Measurements from ENCODE around the gene MSL1.

MSL1 gene

DNA sequence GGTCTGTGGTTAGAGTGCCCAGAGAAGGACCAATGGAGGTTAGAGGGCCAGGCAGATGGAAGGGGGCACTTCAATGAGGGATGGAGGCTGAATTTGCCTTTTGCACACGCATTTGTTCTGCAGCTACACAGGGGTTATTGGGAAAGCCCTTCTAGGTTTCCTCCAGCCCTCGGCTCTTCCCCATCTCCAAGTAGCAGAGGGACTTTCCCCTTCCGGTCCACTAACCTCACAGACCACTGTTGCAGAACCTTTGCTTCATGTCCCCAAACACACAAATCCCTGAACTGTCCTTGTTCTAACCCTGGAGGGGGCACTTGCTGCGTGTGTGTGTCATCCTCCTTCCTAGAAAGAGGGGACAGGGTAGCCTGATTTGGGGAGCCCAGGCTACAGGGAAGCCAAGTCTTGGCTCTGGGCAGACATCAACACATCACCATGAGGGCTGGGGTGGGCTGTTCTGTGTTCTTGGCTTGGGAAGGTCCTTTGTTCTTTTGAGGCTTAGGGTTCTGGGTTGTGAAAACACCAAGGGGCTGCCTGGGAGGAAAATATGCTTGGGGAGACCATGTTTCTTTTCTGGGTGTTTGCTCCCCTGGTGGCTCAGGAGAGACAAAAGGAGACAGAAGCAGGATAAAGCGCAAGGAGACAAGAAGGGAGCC is 14.1 kb upstream of the MSL1 start:
- Mint-ChIP-seq H3K27me3 (no peaks in the 10 kb centered on the region), H3K9me3 (no peaks in the 10 kb centered on the region), H3K4me3 (peak overlapping the region; percentile 68), H3K36me3 (no peaks in the 10 kb centered on the region), H3K27ac (peak overlapping the region; percentile 94), H3K4me1 (peaks cover 98% of the 10 kb centered on the region)

DNA sequence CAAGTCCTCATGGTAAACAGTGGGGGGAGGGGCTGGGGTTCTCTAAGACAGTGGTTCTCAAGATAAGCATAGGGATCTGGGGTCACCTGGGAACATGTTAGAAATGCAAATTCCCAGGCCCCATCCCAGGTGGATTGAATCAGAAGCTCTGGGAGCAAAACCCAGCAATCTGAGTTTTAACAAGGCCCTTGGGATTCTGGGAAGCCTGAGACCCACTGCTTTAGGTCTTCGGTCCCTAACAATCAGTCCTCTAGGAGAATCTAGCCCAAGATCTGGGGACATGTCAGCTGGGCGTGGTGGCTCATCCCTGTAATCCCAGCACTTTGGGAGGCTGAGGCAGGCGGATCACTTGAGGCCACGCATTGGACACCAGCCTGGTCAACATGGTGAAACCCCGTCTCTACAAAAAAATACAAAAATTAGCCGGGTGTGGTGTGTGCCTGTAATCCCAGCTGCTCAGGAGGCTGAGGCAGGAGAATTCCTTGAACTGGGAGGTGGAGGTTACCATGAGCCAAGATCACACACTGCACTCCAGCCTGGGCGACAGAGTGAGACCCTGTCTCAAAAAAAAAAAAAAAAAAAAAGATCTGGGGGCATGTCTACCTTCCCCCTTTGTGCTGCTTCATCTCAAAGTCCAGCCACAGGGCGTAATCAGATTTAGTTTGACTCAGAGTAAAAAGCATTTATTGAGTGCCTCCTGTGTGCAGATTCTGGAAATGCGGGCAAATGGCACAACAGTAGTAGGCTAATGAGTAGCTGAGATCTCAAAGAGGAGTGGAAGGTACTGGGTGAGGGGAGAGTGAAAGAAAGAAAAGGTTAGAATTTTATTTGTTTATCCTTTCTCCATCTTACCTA is 12.6 kb upstream of the MSL1 start:
- Mint-ChIP-seq H3K4me3 (no peak overlapping the region), H3K36me3 (no peaks in the 10 kb centered on the region), H3K4me1 (peaks cover 95% of the 10 kb centered on the region), H3K27me3 (no peaks in the 10 kb centered on the region), H3K9me3 (no peaks in the 10 kb centered on the region), H3K27ac (peak overlapping the region; percentile 52)

DNA sequence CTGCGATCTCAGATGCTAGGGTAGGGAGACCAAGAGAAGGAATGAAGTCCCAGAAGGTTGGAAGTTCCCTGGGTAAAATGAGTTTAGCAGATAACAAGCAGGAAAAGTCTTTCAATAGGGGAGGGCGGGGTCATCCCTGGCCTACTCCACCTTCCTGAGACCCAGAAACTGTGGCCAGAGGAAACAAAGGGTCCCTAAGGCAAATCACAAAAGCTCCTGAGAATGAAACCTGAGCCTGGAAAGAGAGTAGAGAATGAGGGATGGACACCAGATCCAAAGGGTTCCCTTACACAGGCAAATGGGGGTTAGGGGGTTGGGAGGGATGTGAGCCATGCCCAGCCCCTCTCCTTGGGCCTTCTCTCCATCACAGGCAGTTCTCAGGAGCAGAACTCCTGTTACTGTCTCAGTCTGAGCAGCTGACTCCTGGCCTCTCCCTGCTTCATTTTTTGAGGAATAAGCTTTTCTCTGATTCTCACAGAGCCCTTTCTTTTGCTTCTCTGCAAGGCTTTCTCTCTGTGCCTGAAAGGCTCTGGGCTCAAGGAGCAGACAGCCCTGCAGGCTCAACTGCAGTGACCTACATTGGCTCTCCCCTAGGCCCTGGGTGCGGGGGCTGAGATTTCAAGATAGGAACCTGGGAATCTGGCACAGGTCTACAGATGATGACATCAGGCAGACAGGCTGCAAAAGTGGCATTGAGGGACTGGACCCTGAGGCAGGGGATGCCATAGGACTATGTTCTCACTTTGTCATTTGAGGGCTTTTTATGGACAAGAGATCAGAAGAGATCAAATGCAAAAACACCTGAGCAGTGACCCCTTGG is 11.5 kb upstream of the MSL1 start:
- Mint-ChIP-seq H3K27ac (peak overlapping the region; percentile 52), H3K27me3 (no peaks in the 10 kb centered on the region), H3K4me3 (peak overlapping the region; percentile 20), H3K9me3 (no peaks in the 10 kb centered on the region), H3K4me1 (peaks cover 86% of the 10 kb centered on the region), H3K36me3 (no peaks in the 10 kb centered on the region)

DNA sequence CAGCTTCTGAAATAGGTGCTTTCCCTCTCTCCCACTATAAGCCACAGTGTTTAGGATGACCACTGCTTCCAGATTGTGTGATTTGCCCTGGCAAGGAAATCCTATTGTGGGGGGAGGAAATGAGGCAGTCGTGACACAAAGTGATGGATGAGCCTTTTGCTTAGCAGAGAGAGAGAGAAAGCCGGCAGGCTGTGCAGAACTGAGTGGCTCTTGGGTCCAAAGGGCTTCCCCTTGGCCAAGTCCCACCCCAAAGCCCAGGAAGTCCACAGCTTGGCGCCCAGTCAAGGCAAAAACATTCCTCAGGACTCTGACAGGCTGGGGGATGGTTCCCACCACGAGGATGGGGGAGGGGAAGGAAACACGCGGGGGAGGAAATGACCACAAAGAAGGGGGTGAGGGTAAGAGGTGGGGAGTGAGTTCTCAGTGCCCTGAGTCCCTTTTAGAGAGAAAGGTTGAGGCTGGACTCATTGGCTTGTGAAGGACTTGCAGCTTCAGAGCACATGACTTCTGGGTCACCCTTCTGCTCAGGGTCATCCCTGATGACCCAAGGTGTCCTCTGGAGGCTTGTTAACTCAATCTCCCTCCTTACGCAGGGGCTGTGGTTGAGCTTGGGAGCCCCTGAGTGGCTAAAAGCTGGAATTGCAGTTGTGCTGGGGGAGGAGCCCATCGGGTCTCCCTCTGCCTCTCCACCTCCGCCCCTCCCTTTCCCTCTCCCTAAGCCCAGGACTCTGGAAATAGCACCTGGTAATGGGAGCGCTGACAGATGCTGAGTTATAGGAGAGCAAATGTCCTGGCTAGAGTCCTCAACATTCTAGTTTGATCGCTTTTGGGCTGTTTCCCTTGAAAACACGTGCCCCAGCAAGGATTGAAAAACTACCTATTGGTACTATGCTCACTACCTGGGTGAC is 10.3 kb upstream of the MSL1 start:
- H3K9me3 Mint-ChIP-seq = no peaks in the 10 kb centered on the region
- H3K4me3 Mint-ChIP-seq = peak overlapping the region; percentile 59
- H3K4me1 Mint-ChIP-seq = peaks cover 76% of the 10 kb centered on the region
- H3K36me3 Mint-ChIP-seq = no peaks in the 10 kb centered on the region
- H3K27me3 Mint-ChIP-seq = no peaks in the 10 kb centered on the region
- H3K27ac Mint-ChIP-seq = peak overlapping the region; percentile 74

DNA sequence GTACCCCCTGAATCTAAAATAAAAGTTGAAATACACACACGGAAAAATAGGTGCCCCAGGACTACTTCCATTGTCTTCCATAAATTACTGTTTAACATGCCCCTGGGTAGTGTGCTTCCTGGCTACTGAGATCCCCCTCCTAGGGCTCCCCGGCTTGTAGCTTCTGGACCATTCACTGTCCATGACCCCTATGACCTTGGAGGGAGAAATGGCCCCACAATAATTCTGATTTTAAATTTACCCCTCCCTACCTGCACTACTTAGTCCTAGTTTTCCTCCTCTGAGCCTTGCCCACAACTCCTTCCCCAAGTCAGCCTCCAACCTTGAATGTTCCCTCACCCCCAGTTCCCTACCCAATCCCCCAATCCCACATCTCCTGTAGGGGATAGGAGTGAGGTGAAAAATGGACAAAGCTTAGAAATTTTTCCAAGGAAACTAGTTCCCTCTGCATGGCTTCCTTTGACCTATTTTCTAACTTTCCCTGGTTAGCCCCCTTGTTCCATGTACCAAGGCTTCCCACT is 9.5 kb upstream of the MSL1 start:
- Mint-ChIP-seq H3K27me3 (no peaks in the 10 kb centered on the region), H3K9me3 (no peaks in the 10 kb centered on the region), H3K27ac (peak overlapping the region; percentile 74), H3K36me3 (no peaks in the 10 kb centered on the region), H3K4me3 (peak overlapping the region; percentile 26), H3K4me1 (peaks cover 68% of the 10 kb centered on the region)

DNA sequence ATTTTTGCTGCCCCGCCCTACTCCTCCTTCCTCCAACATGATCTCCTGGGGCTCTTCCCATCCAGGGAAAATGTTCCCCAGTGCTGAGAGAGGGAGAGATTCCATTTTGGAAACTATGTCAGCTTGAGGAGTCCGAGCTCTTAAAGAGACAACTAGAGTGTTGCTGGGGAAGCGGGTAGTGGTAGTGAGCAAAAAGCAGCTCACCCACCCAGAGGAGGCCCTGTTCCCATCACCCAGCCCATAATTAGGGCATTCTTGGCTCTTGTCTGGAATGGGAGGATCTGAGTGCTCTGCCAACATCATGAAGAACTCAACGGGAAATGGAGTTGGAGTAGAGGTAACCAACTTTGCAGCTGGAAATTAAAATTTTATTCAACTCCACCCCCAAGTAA is 9.1 kb upstream of the MSL1 start:
- Mint-ChIP-seq H3K4me3 (peak overlapping the region; percentile 85), H3K27ac (peak overlapping the region; percentile 90), H3K27me3 (no peaks in the 10 kb centered on the region), H3K36me3 (no peaks in the 10 kb centered on the region), H3K9me3 (no peaks in the 10 kb centered on the region), H3K4me1 (peaks cover 64% of the 10 kb centered on the region)

DNA sequence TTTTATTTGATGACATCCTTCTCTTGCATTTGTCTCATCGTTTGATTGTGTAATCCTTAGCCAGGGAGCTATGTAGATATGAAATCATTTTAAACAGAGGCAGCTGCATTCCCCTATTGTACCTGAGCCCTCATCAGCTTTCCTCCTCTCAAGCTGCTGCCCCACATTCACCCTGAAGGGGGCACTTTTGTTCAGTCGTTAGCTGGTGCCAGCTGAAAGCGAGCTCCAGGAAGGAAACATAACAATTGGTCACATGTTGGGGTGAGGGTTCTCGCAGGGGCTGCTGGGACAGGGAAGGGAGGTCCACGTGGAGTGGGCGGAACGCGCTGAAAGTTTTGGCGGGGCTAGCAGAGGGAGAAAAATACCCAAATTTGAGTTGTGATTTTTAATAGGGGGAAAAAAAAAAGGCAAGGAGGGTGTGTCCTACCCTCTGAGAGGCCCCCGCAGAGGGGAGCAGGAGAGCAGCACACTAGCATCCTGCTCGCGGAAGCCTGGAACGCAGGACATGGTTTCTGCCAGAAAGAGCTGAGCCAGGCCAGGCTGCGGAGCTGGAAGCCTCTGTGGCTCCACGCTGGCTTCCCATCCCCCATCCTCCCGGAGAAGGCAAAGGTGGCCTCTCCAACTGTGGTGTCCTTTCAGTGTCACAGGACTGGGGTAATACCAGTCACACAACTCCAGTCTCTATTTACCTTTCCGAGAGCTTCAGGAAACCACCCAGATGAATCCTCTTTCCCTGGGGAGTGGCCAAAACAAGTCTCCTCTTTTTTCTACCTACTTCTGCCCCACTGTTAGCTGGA is 8.5 kb upstream of the MSL1 start:
- no peaks in the 10 kb centered on the region for H3K27me3 Mint-ChIP-seq
- H3K4me3 Mint-ChIP-seq = peak overlapping the region; percentile 85
- peaks cover 62% of the 10 kb centered on the region for H3K4me1 Mint-ChIP-seq
- H3K36me3 Mint-ChIP-seq = no peaks in the 10 kb centered on the region
- H3K9me3 Mint-ChIP-seq = no peaks in the 10 kb centered on the region
- peak overlapping the region; percentile 90 for H3K27ac Mint-ChIP-seq

DNA sequence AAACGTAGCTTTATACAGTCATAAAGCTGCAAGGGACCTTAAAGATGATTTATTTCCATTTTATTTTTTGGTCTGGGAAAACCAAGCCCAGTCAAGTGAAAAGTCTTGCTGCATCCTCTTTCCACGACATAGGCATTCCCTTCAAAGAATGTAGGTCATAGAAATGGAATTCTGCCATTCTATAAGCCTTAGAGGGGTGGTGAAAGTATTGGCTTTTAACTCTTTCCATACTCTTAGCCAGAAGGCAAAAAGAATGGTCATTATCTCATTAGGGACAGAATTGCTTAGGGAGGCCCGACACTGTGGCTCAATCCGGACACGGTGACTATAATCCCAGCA is 7.9 kb upstream of the MSL1 start:
- Mint-ChIP-seq H3K9me3 (no peaks in the 10 kb centered on the region), H3K4me3 (peak overlapping the region; percentile 85), H3K36me3 (no peaks in the 10 kb centered on the region), H3K4me1 (peaks cover 61% of the 10 kb centered on the region), H3K27me3 (no peaks in the 10 kb centered on the region), H3K27ac (peak overlapping the region; percentile 90)

DNA sequence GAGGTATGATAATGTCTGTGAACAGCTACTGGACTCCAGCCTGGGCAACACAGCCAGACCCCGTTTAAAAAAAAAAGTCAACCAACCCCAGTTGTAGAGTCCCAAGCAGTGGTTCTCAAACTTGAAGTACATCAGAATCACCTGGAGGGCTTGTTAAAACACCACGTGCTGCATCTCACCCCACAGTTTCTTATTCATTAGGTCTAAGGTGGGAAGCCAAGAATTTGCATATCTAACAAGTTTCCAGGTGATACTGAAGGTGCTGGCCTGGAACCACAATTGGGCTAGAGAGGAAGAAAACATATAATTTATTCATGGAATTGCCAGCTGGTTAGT is 6.7 kb upstream of the MSL1 start:
- H3K36me3 Mint-ChIP-seq = no peaks in the 10 kb centered on the region
- H3K4me3 Mint-ChIP-seq = no peak overlapping the region

DNA sequence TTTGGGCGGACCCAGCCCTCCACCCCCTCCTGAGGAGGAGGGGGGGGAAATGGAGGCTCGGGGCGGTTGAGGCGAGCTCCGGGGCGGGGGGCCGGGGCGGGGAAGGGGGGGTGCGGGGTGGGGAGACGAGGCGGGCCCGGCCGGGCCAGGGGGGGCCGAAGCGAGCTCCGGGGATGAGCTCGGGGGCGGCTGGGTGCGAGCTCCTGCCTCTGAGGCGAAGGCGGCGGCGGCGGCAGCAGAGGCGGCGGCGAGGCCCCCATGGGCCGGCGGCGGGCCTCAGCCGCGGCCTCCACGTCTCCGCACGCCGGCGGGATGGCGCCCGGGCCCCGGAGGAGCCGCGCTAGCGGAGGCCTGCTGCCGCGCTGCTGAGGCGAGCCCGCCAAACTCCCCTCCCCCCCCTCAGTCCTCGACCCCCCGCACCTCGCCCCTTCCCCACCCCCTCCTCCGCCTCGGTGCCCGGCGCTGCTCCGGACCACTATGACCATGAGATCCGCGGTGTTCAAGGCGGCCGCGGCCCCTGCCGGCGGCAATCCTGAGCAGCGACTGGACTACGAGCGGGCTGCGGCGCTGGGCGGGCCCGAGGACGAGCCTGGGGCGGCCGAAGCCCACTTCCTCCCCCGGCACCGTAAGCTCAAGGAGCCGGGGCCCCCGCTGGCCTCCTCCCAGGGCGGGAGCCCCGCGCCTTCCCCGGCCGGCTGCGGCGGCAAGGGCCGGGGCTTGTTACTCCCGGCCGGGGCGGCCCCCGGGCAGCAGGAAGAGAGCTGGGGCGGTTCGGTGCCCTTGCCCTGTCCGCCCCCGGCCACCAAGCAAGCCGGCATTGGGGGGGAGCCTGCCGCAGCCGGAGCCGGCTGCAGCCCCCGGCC is 596 bp downstream of the MSL1 start:
- Mint-ChIP-seq H3K36me3 (peaks cover 8% of the 10 kb centered on the region), H3K27me3 (no peaks in the 10 kb centered on the region), H3K4me3 (peak overlapping the region; percentile 19), H3K9me3 (no peaks in the 10 kb centered on the region), H3K27ac (no peak overlapping the region), H3K4me1 (peaks cover 45% of the 10 kb centered on the region)

More for the DNA sequence above, 6.7 kb upstream of the MSL1 start:
- peaks cover 49% of the 10 kb centered on the region for H3K4me1 Mint-ChIP-seq
- no peaks in the 10 kb centered on the region for H3K9me3 Mint-ChIP-seq
- H3K27ac Mint-ChIP-seq = no peak overlapping the region
- H3K27me3 Mint-ChIP-seq = no peaks in the 10 kb centered on the region

DNA sequence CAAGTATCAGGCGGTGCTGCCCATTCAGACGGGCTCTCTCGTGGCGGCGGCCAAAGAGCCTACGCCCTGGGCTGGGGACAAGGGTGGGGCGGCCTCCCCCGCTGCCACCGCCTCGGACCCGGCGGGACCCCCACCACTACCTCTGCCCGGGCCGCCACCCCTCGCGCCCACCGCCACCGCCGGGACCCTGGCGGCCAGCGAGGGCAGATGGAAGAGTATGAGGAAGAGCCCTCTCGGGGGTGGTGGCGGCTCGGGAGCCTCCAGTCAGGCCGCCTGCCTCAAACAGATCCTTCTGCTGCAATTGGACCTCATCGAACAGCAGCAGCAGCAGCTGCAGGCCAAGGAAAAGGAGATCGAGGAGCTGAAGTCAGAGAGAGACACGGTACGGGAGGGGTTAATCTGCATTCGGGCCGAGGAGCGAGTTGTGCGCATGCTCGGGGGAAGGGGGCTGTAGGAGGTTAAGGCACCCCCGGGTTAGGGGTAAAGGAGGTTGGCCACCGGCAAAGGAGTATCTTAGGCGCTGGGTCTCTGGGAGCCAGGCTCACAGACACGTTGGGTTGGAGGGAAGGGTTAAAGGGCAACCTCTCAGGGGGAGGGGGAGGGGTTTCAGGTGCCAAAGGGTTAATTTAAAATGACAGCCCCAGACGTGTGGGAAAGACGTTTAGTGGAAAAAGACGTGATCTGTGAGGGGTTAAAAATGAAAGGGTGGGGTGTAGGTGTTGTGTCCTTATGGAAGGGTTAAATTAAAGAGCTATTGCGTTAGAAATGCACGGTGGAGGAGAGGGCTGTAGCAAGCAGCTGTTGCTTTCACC is 1.4 kb downstream of the MSL1 start:
- peak overlapping the region; percentile 94 for H3K27ac Mint-ChIP-seq
- peaks cover 46% of the 10 kb centered on the region for H3K4me1 Mint-ChIP-seq
- H3K9me3 Mint-ChIP-seq = no peaks in the 10 kb centered on the region
- H3K27me3 Mint-ChIP-seq = no peaks in the 10 kb centered on the region
- peak overlapping the region; percentile 98 for H3K4me3 Mint-ChIP-seq
- H3K36me3 Mint-ChIP-seq = peaks cover 8% of the 10 kb centered on the region

DNA sequence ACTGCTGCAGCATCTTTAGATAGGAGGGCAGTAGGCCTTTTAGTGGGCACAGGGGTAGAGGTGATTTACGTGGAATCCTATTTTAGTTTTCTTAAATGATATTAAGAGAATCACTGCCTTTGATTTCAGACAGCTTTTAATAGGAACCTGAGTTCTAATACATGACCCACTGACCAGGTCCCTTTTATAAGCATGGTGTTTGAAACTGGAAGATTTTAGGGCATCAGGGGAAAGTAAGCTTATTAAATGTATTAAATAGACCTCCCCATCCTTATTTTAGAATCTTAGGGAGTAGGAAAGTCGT is 2.0 kb downstream of the MSL1 start:
- no peaks in the 10 kb centered on the region for H3K27me3 Mint-ChIP-seq
- peaks cover 8% of the 10 kb centered on the region for H3K36me3 Mint-ChIP-seq
- no peaks in the 10 kb centered on the region for H3K9me3 Mint-ChIP-seq
- H3K4me3 Mint-ChIP-seq = peak overlapping the region; percentile 98
- H3K27ac Mint-ChIP-seq = peak overlapping the region; percentile 94
- H3K4me1 Mint-ChIP-seq = peaks cover 42% of the 10 kb centered on the region

All from activated naive CD4-positive, alpha-beta T cell treated with anti-CD3 and anti-CD28 coated beads, Interleukin-2, amount 50 U/mL, for 24 hours (primary cell).